ENCODE data around the gene ADA. TPM values are rescaled to one million over a fixed set of nuclear protein-coding genes. Genes with fewer than 3 reads are reported as not detected.

ADA gene
- total RNA-seq, 1 donor from 2014 or later = 72.3 TPM

DNA sequence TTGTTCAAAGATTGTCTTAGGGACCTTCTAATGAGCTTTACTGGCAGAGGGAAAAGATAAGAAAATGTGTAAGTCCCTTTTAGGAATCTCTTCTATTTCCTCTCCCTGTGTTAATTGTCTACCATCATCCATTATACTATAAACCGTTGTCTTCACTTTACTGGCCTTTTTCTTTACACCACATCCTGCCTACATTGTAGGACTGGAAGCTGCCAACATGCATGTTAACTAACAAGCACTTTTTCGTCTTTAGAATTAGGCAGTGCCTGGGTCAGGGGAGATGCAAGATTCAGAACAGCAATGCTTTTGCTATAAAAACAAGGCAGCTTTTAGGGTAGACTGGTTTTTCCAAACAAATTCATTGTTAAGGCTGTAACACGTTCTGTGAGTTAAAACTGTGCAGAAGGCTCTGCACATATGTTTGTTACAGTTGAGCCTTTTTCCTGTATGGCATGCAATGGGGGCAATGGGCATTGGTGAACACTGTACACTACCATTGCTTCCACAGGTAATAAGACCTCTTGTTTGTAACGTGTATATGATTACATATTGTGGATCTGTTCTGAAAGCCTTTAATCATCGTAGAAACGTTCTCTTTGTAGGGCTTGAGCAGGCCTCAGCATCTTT is 80.0 kb downstream of the ADA start:
- Mint-ChIP-seq H3K4me1 (peaks cover 8% of the 10 kb centered on the region), H3K9me3 (no peaks in the 10 kb centered on the region), H3K27ac (no peak overlapping the region), H3K27me3 (no peaks in the 10 kb centered on the region), H3K36me3 (ENCODE audit: low read depth) (no peaks in the 10 kb centered on the region), H3K4me3 (no peak overlapping the region)
- TF ChIP-seq, protein P1, sequence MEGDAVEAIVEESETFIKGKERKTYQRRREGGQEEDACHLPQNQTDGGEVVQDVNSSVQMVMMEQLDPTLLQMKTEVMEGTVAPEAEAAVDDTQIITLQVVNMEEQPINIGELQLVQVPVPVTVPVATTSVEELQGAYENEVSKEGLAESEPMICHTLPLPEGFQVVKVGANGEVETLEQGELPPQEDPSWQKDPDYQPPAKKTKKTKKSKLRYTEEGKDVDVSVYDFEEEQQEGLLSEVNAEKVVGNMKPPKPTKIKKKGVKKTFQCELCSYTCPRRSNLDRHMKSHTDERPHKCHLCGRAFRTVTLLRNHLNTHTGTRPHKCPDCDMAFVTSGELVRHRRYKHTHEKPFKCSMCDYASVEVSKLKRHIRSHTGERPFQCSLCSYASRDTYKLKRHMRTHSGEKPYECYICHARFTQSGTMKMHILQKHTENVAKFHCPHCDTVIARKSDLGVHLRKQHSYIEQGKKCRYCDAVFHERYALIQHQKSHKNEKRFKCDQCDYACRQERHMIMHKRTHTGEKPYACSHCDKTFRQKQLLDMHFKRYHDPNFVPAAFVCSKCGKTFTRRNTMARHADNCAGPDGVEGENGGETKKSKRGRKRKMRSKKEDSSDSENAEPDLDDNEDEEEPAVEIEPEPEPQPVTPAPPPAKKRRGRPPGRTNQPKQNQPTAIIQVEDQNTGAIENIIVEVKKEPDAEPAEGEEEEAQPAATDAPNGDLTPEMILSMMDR (IDR thresholded peaks at IDR 0.05) = no peak
- ATAC-seq (ENCODE audit: low read depth) (no peak), DNase-seq (no peak)
- POLR2A ChIA-PET = interaction anchor here (0.7 kb wide), 1 partner anchor 22 kb away, joined by 4 read pairs; no protein-coding TSS in a partner anchor
- intact Hi-C loops (cut with micrococcal nuclease) = no loop called here
- CTCF ChIA-PET = interaction anchor here (0.9 kb wide), 1 partner anchor 39 kb away, joined by 5 read pairs; no protein-coding TSS in a partner anchor

- TF ChIP-seq, protein P1 (IDR thresholded peaks at IDR 0.05) = no peak
- Mint-ChIP-seq H3K27ac (no peak overlapping the region), H3K36me3 (ENCODE audit: low read depth) (no peaks in the 10 kb centered on the region), H3K9me3 (no peaks in the 10 kb centered on the region), H3K4me3 (no peak overlapping the region), H3K27me3 (no peaks in the 10 kb centered on the region), H3K4me1 (no peaks in the 10 kb centered on the region)
- DNase-seq = no peak
- no peak for ATAC-seq (ENCODE audit: low read depth)
- ChIA-PET POLR2A (no interaction called here), CTCF (interaction anchor here (0.9 kb wide), 1 partner anchor 40 kb away, joined by 5 read pairs; no protein-coding TSS in a partner anchor)
- intact Hi-C loops (cut with micrococcal nuclease) = no loop called here
Measured at GRCh38 chr20:44570367-44570766, 81.1 kb downstream of the ADA start.

Other genes with a start within 250 kb of the ADA start
- gene TTPAL, start 175.8 kb downstream of the ADA start, total RNA-seq = 27.5 and 27.7 TPM in 2 replicates
- gene SERINC3, start 129.6 kb downstream of the ADA start, total RNA-seq = 38.1 and 41.4 TPM in 2 replicates
- 181 and 191 TPM in 2 replicates for gene PKIG, start 69.1 kb downstream of the ADA start, total RNA-seq
- not detected in 2 replicates for gene CCN5, start 63.7 kb upstream of the ADA start, total RNA-seq
- 0.09 TPM in 1 of 2 replicates, not detected in the other for gene KCNK15, start 94.2 kb upstream of the ADA start, total RNA-seq
- not detected in 2 replicates for gene RIMS4, start 158.8 kb upstream of the ADA start, total RNA-seq
- 234 and 246 TPM in 2 replicates for gene YWHAB, start 234.0 kb upstream of the ADA start, total RNA-seq